GM21529 (cell line): ENCODE data around the gene PKMYT1.
"Not testable (repeated sequence)": the region's sequence is repeated elsewhere in the genome, so short reads cannot be mapped to it uniquely, and the experiment has no call there.

Experiments
- ATAC-seq: cut with Tn5 transposase; IDR thresholded peaks from one replicate; pipeline ENCODE4 v1.9.1; 2021; ENCODE audit not compliant: unreplicated experiment

PKMYT1 gene

GRCh38 chr16:2962334-2963073, 17.7 kb downstream of the PKMYT1 start:
- ATAC-seq, result no peak

GRCh38 chr16:2960183-2961010, 19.8 kb downstream of the PKMYT1 start:
- ATAC-seq, result no peak

- ATAC-seq, result no peak
These were observed 21.0 kb downstream of the PKMYT1 start for GRCh38 chr16:2959206-2959605.

- no peak for ATAC-seq
These were observed 23.7 kb downstream of the PKMYT1 start for GRCh38 chr16:2956579-2956956.

DNA sequence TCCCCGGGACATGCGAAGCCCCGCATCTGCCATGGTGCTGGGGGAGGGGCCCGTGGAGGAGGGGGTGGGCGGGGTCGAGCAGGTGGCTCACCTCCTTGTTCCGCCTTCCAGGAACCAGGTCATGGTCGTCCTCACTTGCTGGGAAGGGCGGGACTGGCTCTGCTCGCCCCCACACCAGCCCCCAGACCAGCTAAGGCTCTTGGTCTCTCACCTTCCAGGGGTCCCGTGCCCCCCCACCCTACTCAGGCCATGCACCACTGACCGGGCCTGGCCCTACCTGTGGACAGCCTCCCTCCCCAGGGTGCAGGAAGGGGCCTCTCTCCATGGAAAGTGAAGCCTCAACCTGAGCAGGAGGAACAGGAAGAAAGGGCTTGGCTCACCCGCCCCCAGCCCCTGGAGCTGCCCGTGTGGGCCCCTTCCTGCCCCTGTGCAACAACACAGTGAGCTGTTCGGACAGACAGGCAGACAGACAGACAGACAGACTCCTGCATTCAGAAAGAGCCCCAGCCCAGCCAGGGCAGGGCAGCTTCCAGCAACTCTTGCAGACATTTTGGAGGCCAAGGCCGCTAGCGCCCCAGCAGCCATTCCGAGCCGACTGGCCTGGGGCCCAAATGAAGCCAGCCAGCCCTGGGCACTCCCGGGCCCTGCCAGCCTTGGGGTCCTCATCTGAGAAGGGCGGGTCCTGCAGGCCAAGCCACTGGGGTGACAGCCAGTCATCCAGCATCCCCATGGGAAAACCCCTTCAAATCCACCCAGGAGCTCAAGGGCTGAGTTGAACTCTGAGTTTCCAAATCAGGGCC, 24.3 kb downstream of the PKMYT1 start:
- no peak for ATAC-seq

- ATAC-seq, result no peak
These were observed 24.8 kb downstream of the PKMYT1 start for GRCh38 chr16:2955438-2955778.

DNA sequence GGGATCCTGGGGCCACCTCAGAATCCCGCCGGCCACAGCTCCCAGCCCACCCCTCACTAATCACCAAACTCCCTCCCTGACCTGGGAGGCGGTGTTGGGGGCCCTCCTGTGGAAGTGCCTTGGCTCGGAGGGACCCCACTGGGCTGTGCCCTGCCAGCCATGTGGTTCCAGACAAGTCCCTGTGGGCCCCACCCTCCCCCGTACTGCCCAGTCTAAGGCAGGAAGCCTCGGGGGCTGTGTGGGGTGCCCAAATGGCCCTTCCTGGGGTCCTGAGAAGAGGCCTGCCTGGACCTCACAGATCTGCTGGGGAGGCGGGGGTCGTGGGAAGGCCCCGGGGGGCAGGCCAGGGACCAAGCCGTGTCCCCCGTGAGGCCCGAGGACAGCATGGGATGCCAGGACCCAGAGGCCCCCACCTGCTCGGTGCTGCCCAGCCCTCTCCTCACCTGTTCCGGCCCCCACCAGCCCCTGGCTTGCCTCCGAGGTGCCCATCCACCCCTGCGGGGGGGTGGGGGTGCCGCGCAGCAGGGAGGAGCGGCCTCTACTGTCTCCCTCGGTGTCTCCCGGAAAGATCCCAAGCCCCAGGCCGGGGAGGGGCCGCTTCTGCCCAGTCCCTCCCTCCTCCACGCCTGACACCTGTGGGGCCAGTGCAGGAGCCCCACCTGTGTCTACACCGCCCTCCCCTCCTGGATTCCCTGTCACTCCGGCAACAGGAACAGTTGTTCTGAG, 25.4 kb downstream of the PKMYT1 start:
- ATAC-seq, result no peak

- ATAC-seq, result no peak
These were observed 26.3 kb downstream of the PKMYT1 start for GRCh38 chr16:2953706-2954627.

GRCh38 chr16:2952679-2953078, 27.6 kb downstream of the PKMYT1 start:
- no peak for ATAC-seq

DNA sequence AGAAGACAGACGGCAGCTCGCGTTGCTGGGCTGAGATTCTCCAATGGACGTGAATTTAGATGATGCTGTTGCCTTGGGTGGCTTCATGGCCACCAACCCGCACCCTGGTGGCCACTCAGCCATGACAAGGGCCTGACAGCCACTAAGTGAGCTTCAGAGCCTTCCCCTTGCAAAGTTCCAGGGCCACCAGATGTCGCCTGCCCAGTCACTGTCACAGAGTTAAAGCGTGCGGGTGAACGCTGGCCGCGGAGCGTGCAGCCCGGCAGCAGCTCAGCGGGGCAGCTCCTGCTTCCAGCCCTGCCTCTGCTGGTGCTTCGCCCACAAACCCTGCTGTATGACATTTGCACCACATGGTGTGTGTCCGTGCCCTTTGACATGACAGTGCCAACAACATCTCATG, 29.5 kb downstream of the PKMYT1 start:
- no peak for ATAC-seq

DNA sequence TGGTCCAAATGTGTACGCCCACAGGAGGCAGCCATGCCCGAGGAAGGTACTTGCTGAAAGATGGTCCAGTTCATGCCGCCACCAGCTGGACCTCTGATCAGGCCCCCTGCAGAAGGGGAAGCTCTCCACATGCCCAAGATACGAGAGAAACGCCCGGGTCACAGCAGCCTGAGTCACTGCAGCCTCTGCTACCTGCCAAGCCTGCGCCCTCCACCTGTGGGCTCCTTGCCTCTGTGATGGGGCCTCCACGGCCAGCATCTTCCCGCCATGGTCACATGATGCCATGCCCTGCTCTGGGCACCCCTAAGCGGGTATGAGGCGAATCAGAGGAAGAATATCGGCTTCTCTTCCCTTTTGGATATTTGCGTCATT, 29.9 kb downstream of the PKMYT1 start:
- no peak for ATAC-seq

DNA sequence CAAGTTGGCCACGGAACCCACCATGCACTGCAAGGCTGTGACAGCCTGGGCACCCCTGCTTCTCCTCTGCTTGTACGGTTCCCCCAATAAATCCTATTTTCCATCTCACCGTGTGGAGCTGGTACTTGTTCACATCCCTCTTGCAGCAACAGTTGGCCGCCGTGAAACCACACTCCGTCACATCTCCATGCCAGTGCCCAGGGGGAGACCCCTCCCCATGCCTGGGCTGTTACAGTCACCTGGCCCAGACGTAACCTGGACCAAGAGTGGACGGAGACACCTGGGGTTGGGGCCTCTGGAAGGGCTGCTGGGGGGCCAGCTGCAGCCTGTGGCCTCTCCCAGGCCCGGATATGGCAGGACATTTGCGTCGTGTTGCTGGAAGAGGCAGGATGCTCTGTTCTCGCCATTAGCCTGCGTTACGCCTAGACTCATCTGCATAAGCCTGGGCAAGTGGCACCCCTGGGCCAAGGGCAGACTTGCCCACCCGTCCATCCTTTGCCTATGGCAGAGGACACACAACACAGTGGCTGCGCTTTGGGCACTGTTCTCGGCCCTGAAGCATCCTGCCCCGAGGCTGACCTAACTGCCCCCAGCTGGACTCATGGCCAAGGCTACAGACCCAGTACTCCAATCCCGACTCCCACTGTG, 30.4 kb downstream of the PKMYT1 start:
- ATAC-seq, result no peak

GRCh38 chr16:2948807-2949704, 31.2 kb downstream of the PKMYT1 start:
- no peak for ATAC-seq

DNA sequence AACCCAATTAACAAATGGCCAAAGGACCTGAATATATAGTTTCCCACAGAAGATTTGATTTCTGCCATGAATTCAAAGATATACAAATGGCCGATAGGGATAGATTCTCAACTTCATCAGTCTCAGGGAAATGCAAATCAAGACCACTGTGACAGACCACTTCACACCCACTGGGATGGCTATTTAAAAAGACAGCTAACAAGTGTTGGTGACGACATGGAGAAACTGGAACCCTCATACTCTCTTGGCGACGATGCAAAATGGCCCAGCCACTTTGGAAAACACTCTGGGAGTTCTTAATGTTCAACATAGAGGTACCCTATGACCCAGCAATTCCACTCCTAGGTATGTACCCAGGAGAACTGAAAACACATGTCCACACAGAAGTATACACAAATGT, 33.6 kb downstream of the PKMYT1 start:
- no peak for ATAC-seq

DNA sequence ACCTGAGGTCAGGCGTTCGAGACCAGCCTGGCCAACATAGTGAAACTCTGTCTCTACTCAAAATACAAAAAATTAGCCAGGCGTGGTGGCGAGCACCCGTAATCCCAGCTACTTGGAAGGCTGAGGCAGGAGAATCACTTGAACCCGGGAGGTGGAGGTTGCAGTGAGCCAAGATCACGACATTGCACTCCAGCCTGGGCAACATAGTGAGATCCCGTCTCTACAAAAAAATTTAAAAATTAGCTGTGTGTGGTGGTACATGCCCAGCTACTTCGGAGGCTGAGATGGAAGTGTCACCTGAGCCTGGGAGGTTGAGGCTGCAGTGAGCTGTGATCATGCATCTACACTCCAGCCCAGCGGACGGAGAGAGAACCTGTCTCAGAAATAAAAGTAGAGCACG, 36.5 kb downstream of the PKMYT1 start:
- ATAC-seq, result not testable (repeated sequence)

DNA sequence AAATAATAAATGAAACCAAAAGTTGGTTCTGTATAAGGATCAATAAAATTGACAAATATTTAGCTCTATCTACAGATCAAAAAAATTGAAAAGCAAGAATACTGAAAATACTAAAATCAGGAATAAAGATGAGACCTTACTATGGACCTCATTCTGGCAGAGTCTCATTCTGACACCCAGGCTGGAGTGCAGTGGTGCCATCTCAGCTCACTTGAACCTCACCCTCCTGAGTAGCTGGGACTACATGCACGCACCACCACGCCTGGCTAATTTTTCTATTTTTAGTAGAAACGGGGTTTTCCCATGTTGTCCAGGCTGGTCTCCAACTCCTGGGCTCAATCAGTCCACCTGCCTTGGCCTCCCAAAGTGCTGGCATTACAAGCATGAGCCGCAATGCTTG, 38.2 kb downstream of the PKMYT1 start:
- no peak for ATAC-seq

DNA sequence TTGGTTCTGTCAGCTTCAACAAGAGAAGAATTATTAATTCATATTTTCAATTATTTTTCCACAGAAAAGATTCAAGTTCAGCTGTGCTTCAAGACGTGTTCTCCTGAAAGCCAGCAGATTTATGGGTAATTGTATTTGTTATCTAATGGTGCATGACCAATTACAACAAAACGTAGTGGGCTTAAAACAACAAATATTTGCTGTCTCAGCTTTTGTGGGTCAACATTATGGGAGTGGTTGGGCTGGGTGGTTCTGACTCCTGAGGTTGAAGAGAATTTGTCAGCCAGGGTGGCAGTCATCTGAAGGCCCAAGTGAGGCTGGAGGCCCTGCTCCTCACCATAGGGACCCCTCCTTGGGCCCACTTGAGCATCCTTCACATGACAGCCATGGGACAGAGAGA, 40.3 kb downstream of the PKMYT1 start:
- ATAC-seq, result no peak

DNA sequence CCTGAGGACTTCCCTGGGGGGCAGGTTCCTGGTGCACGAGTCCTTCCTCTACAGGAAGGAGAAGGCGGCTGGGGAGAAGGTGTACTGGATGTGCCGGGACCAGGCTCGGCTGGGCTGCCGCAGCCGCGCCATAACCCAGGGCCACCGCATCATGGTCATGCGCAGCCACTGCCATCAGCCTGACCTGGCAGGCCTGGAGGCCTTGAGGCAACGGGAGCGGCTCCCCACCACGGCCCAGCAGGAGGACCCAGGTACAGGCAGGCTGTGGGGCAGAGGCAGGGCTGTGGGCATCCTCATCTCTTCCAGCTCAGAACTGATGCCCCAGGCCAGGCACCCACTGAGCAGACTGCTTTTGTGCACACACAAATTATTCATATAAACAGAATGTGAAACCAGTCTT, 42.0 kb downstream of the PKMYT1 start:
- no peak for ATAC-seq

GRCh38 chr16:2937170-2937569, 43.1 kb downstream of the PKMYT1 start:
- no peak for ATAC-seq
